Motor neuron (in vitro differentiated cells): Measurements from ENCODE around the gene DBNDD2. TPM values are rescaled to one million over a fixed set of nuclear protein-coding genes. Genes with fewer than 3 reads are reported as not detected.
A peak's percentile ranks its signal among the peaks of the same experiment; 100 is the strongest.

Experiments
- ATAC-seq, 8 experiments: fragments of 200-7000 bp; cut with Tn5 transposase; replicated peaks in 6 of 8; 2 replicates each; pipeline ENCODE4 v1.8.0; 2021; ENCODE audit warnings: mild to moderate bottlenecking in 8 of 8, moderate library complexity in 8 of 8
- H3K27ac ChIP-seq, 2 donors: fragments of 250-450 bp; sonication (Bioruptor Pico); 2 replicates each; pipeline ENCODE4 v1.9.0; 2021; ENCODE audit warnings: antibody characterized with exemption in 2 of 2, mild to moderate bottlenecking in 2 of 2, moderate library complexity in 1 of 2
- H3K4me1 ChIP-seq, 2 donors: fragments of 250-450 bp; sonication (Bioruptor Pico); replicated peaks in 1 of 2; 2 replicates each; pipeline ENCODE4 v1.6.1; 2021; ENCODE audit warnings: antibody characterized with exemption in 2 of 2, mild to moderate bottlenecking in 2 of 2, moderate library complexity in 1 of 2
- H3K4me3 ChIP-seq, 5 donors: fragments of 250-450 bp; sonication (Bioruptor Pico); 2 replicates each; pipeline ENCODE4 v1.9.0; 2021; ENCODE audit warnings: antibody characterized with exemption in 5 of 5, mild to moderate bottlenecking in 5 of 5, moderate library complexity in 4 of 5
- WGBS, 10 experiments: fragments of 450-650 bp; shearing (Covaris generic); methylation state at CpG; one replicate each; pipeline ENCODE4 v1.0.0; 2022; 5-methylcytosine and 5-hydroxymethylcytosine counted together
- in situ Hi-C, 9 experiments: fragments of 400-800 bp; cut with MboI; loops; one replicate each; pipeline ENCODE4 v1.15.0; 2021; ENCODE audit warnings: low sequenced_read_pairs in 9 of 9, low pct_unique_long_range_greater_than_20kb in 2 of 9; ENCODE audit not compliant: unreplicated experiment in 9 of 9
- total RNA-seq, 8 experiments: library from RNA; unstranded; fragments of 300-600 nt; gene quantifications; 2 replicates each; pipeline versions ENCODE4 v1.2.3 to v1.2.4, GENCODE V29; 2022

DBNDD2 gene
- total RNA-seq, 8 experiments from 2014 or later = 4.8 to 35.4 (median 11.8) TPM

GRCh38 chr20:45448270-45448669 is 40.2 kb downstream of the DBNDD2 start:
- in situ Hi-C loops = loop anchor here in 2 of 9 experiments (25.0 kb wide), 1 partner anchor 136 kb away; the partner anchor contains the start of genes MATN4 (in 2 of the 2) and RBPJL (in 2 of the 2)
- WGBS, 10 experiments = 14 to 92% (median 59%) methylated on average over 2 to 6 of the region's 6 CpGs; no CpG with 5 or more reads in 1 of the 10 experiments
- no peaks in the 10 kb centered on the region for H3K4me1 ChIP-seq
- ATAC-seq = peak in 3 of 8 experiments; percentile 33 to 97 (median 55)
- H3K27ac ChIP-seq = no peak overlapping the region
- H3K4me3 ChIP-seq = no peak overlapping the region

GRCh38 chr20:45449528-45449927 is 41.4 kb downstream of the DBNDD2 start:
- 20 to 100% (median 80%) methylated on average over 1 to 3 of the region's 3 CpGs; no CpG with 5 or more reads in 3 of the 10 experiments for WGBS, 10 experiments
- in situ Hi-C loops = loop anchor here in 2 of 9 experiments (25.0 kb wide), 1 partner anchor 137 kb away; the partner anchor contains the start of genes MATN4 (in 2 of the 2) and RBPJL (in 2 of the 2)
- no peak for ATAC-seq
- no peaks in the 10 kb centered on the region for H3K4me1 ChIP-seq
- no peak overlapping the region for H3K4me3 ChIP-seq
- H3K27ac ChIP-seq = no peak overlapping the region

GRCh38 chr20:45450097-45450818 is 42.2 kb downstream of the DBNDD2 start:
- Histone ChIP-seq H3K4me1 (no peaks in the 10 kb centered on the region), H3K27ac (no peak overlapping the region), H3K4me3 (no peak overlapping the region)
- 50 to 89% (median 67%) methylated on average over 1 to 5 of the region's 5 CpGs; no CpG with 5 or more reads in 3 of the 10 experiments for WGBS, 10 experiments
- ATAC-seq = peak in 2 of 8 experiments; percentile 51 to 64
- in situ Hi-C loops = no loop called here

- no peaks in the 10 kb centered on the region for H3K4me1 ChIP-seq
- no peak overlapping the region for H3K27ac ChIP-seq
- 36 to 87% (median 80%) methylated on average over 2 of the region's 4 CpGs; no CpG with 5 or more reads in 7 of the 10 experiments for WGBS, 10 experiments
- ATAC-seq = no peak
- in situ Hi-C loops = no loop called here
- H3K4me3 ChIP-seq = no peak overlapping the region
These were observed 44.1 kb downstream of the DBNDD2 start for GRCh38 chr20:45452238-45452637.

GRCh38 chr20:45452772-45453691 is 44.9 kb downstream of the DBNDD2 start:
- in situ Hi-C loops = no loop called here
- Histone ChIP-seq H3K27ac (no peak overlapping the region), H3K4me1 (no peaks in the 10 kb centered on the region), H3K4me3 (no peak overlapping the region)
- ATAC-seq = no peak
- 0 to 100% (median 76%) methylated on average over 1 to 4 of the region's 4 CpGs; no CpG with 5 or more reads in 3 of the 10 experiments for WGBS, 10 experiments

GRCh38 chr20:45456632-45457031 is 48.5 kb downstream of the DBNDD2 start:
- no peak overlapping the region for H3K4me3 ChIP-seq
- in situ Hi-C loops = no loop called here
- peak in 4 of 8 experiments; percentile 18 to 78 (median 42) for ATAC-seq
- WGBS, 10 experiments = 0 to 30% (median 10%) methylated on average over 1 to 6 of the region's 6 CpGs; no CpG with 5 or more reads in 1 of the 10 experiments
- no peaks in the 10 kb centered on the region for H3K4me1 ChIP-seq
- H3K27ac ChIP-seq = no peak overlapping the region

- Histone ChIP-seq H3K4me3 (no peak overlapping the region), H3K27ac (no peak overlapping the region), H3K4me1 (no peaks in the 10 kb centered on the region)
- peak in 3 of 8 experiments; percentile 61 to 81 (median 68) for ATAC-seq
- 37 to 100% (median 81%) methylated on average over 1 to 5 of the region's 5 CpGs; no CpG with 5 or more reads in 2 of the 10 experiments for WGBS, 10 experiments
- in situ Hi-C loops = no loop called here
These were observed 51.5 kb downstream of the DBNDD2 start for GRCh38 chr20:45459606-45460005.

Other genes with a start within 250 kb of the DBNDD2 start
- 100 to 1,000 TPM in 1 of 8 experiments, 10 to 100 TPM in 1, not detected in 6; 46.2 to 312 TPM for gene PI3, start 233.4 kb upstream of the DBNDD2 start, total RNA-seq
- gene SEMG1, start 201.3 kb upstream of the DBNDD2 start, total RNA-seq = under 1 TPM in 1 of 8 experiments, not detected in 7; 0.05 TPM
- gene SEMG2, start 186.9 kb upstream of the DBNDD2 start, total RNA-seq = under 1 TPM in 4 of 8 experiments, not detected in 4; 0.05 to 0.20 (median 0.11) TPM
- 1,000 to 10,000 TPM in 1 of 8 experiments, 10 to 100 TPM in 1, 1 to 10 TPM in 1, under 1 TPM in 1, not detected in 4; 0.57 to 2,950 (median 22.8) TPM for gene SLPI, start 153.7 kb upstream of the DBNDD2 start, total RNA-seq
- under 1 TPM in 1 of 8 experiments, not detected in 7; 0.62 TPM for gene RBPJL, start 101.4 kb upstream of the DBNDD2 start, total RNA-seq
- gene MATN4, start 100.0 kb upstream of the DBNDD2 start, total RNA-seq = under 1 TPM in 4 of 8 experiments, not detected in 4; 0.08 to 0.31 (median 0.20) TPM
- gene SDC4, start 59.9 kb upstream of the DBNDD2 start, total RNA-seq = 10 to 100 TPM in 4 of 8 experiments, 1 to 10 TPM in 4; 1.6 to 94.9 (median 13.3) TPM
- gene SYS1, start 45.1 kb upstream of the DBNDD2 start, total RNA-seq = 10 to 100 TPM; 17.3 to 49.8 (median 21.9) TPM
- gene TP53TG5, start 30.0 kb upstream of the DBNDD2 start, total RNA-seq = 1 to 10 TPM in 6 of 8 experiments, under 1 TPM in 2; 0.81 to 1.8 (median 1.3) TPM
- 100 to 1,000 TPM in 1 of 8 experiments, 10 to 100 TPM in 7; 29.9 to 134 (median 58.8) TPM for gene PIGT, start 7.9 kb downstream of the DBNDD2 start, total RNA-seq
- 10 to 100 TPM in 1 of 8 experiments, 1 to 10 TPM in 6, not detected in 1; 1.2 to 10.0 (median 2.6) TPM for gene WFDC2, start 61.5 kb downstream of the DBNDD2 start, total RNA-seq
- gene SPINT3, start 107.3 kb downstream of the DBNDD2 start, total RNA-seq = not detected
- gene WFDC6, start 131.2 kb downstream of the DBNDD2 start, total RNA-seq = not detected
- 1 to 10 TPM in 1 of 8 experiments, under 1 TPM in 5, not detected in 2; 0.27 to 1.1 (median 0.57) TPM for gene EPPIN, start 139.1 kb downstream of the DBNDD2 start, total RNA-seq
- not detected for gene WFDC8, start 171.0 kb downstream of the DBNDD2 start, total RNA-seq
- not detected for gene WFDC10A, start 221.4 kb downstream of the DBNDD2 start, total RNA-seq
- not detected for gene WFDC9, start 223.0 kb downstream of the DBNDD2 start, total RNA-seq